Mammary epithelial cell (primary cell): ENCODE results near the gene PLXNA4.

Source experiments
- CTCF ChIP-seq, 2 donors: IDR thresholded peaks in 1 of 2; conservative IDR thresholded peaks in 1 of 2; 2 replicates each; pipeline ENCODE4 v1.5.1; 2011 to 2012; ENCODE audit warnings: inconsistent platforms in 2 of 2, low read length in 2 of 2, mild to moderate bottlenecking in 2 of 2, control low read depth in 1 of 2, low read depth in 1 of 2; ENCODE audit not compliant: insufficient read depth in 1 of 2; ENCODE audit errors: extremely low read depth in 1 of 2
- EZH2 ChIP-seq: IDR thresholded peaks from 2 replicates; pipeline ENCODE4 v1.6.1; 2012; ENCODE audit warnings: low read length, inconsistent platforms, borderline replicate concordance

- TF ChIP-seq CTCF (conservative IDR thresholded peaks at IDR 0.05 in 1 of 2, IDR thresholded peaks at IDR 0.05 in 1 of 2; ENCODE audit: extremely low read depth in 1 of 2, insufficient read depth in 1 of 2, low read depth in 1 of 2, low read length in 2 of 2) (no peak), EZH2 (no peak)
Measured at GRCh38 chr7:132114411-132114810, 461.9 kb downstream of the PLXNA4 start.
